MM.1S (cell line): ENCODE data around the gene MLANA.

Experiments used
- CTCF ChIP-seq: fragments of 300-600 bp; sonication (generic); IDR thresholded peaks from 2 replicates; pipeline ENCODE4 v1.5.1; 2016; ENCODE audit warnings: antibody characterized with exemption, low read length, mixed read lengths
- EZH2 ChIP-seq: fragments of 300-600 bp; sonication (generic); optimal IDR thresholded peaks from 2 replicates; pipeline ENCODE3; 2017; ENCODE audit warnings: low read depth, mild to moderate bottlenecking, antibody characterized with exemption, low read length, mixed read lengths

GRCh38 chr9:5900622-5901021 is 9.9 kb downstream of the MLANA start:
- no peak for TF ChIP-seq CTCF
- TF ChIP-seq EZH2 = no peak
